Aorta (tissue), 5 donors: ENCODE results near the gene RIN2. TPM values are rescaled to one million over a fixed set of nuclear protein-coding genes. Genes with fewer than 3 reads are reported as not detected.

Source experiments
- ATAC-seq: fragments of 200-7000 bp; cut with Tn5 transposase; one replicate; pipeline ENCODE4 v1.9.1; 2022; ENCODE audit warnings: moderate library complexity; ENCODE audit not compliant: low FRiP score
- DNase-seq, 2 donors: peaks; one replicate each; pipeline ENCODE4 v3.0.0-alpha.2; 2020
- H3K27ac ChIP-seq, 2 donors: one replicate each; pipeline ENCODE4 v1.5.1; 2013; ENCODE audit warnings: low read length in 2 of 2, mild to moderate bottlenecking in 2 of 2, moderate library complexity in 2 of 2, control low read depth in 1 of 2, inconsistent platforms in 1 of 2, low read depth in 1 of 2
- H3K27me3 ChIP-seq, 2 donors: one replicate each; pipeline ENCODE4 v1.6.1; 2013; ENCODE audit warnings: control low read depth in 1 of 2, low read length in 1 of 2, mild to moderate bottlenecking in 1 of 2, moderate library complexity in 1 of 2; ENCODE audit not compliant: insufficient read depth in 2 of 2, control insufficient read depth in 1 of 2
- H3K36me3 ChIP-seq, 2 donors: one replicate each; pipeline ENCODE4 v1.6.1; 2013; ENCODE audit warnings: control low read depth in 1 of 2, low read length in 1 of 2, mild to moderate bottlenecking in 1 of 2; ENCODE audit not compliant: insufficient read depth in 2 of 2, control insufficient read depth in 1 of 2
- H3K4me1 ChIP-seq, 2 donors: one replicate each; pipeline ENCODE4 v1.6.1; 2013; ENCODE audit warnings: low read length in 2 of 2, control low read depth in 1 of 2, mild to moderate bottlenecking in 1 of 2, moderate library complexity in 1 of 2; ENCODE audit not compliant: insufficient read depth in 2 of 2, control insufficient read depth in 1 of 2
- H3K4me3 ChIP-seq, 2 donors: one replicate each; pipeline ENCODE4 v1.5.1; 2013; ENCODE audit warnings: low read length in 2 of 2, control low read depth in 1 of 2, mild to moderate bottlenecking in 1 of 2
- H3K9me3 ChIP-seq: one replicate; pipeline ENCODE4 v1.6.1; 2013; ENCODE audit warnings: mild to moderate bottlenecking, low read length; ENCODE audit not compliant: control insufficient read depth
- WGBS, 2 donors: extraction: QIAGEN DNeasy Blood & Tissue Kit; methylation state at CpG; one replicate each; pipeline ENCODE4 v1.1.7; 2013; 5-methylcytosine and 5-hydroxymethylcytosine counted together
- intact Hi-C, 2 donors: fragments of 100-400 bp; cut with DNase I; formaldehyde crosslinking; loops; one replicate each; pipeline versions ENCODE4 v1.14.2 to v1.15.0; 2022
- polyA plus RNA-seq, 2 donors: library from polyadenylated mRNA; stranded (reverse); fragments of 200-250 nt; gene quantifications; one replicate each; pipeline ENCODE4 v1.2.3, GENCODE V29; 2013
- total RNA-seq, 2 donors: library from RNA; stranded (reverse); fragmentation: NEBNext Ultra II Directional; extraction: Animal tissue kit (Norgen Biotek cat#: 25700); gene quantifications; one replicate each; pipeline ENCODE4 v1.2.1, GENCODE V29; 2021
- donor health status: healthy with polysubstance abuse.
- donor health status: Bipolar disorder and iron deficiency.
- donor health status: DM: no; HTN: no; CAD: no.
- donor health status: DM: no; HTN: no; CAD: no.
- donor health status: DM: yes; HTN: yes; CAD: no.

Gene RIN2
- total and polyA plus RNA-seq, 4 donors = 17.0 to 128 (median 45.8) TPM

GRCh38 chr20:19775353-19776253, 17.5 kb downstream of the RIN2 start:
- H3K4me1 ChIP-seq = peaks cover 0 to 3% of the 10 kb centered on the region in 2 donors
- H3K27ac ChIP-seq = no peak overlapping the region
- ATAC-seq = no peak

DNA sequence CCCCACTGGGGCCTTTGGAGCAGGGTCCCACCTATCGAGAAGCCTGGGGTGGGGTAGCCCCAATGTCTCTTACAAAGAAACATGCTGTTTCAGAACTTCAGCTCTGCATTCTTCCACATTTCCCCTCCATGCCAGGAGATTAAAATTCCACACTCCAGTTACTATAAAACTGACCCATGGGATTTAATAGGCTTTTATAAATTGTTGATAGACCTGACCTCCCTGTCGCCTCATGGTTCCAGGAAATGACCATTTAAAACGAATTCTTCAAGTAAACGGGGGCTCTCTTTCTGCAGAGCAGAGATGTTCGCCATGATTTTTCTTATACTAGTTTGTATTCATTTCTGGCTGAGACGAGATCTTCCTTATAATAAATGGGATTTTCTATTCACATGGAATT, 19.3 kb downstream of the RIN2 start:
- intact Hi-C loops = no loop called here
- DNase-seq = no peak
- H3K4me1 ChIP-seq = peaks cover 0 to 3% of the 10 kb centered on the region in 2 donors
- H3K9me3 ChIP-seq = no peaks in the 10 kb centered on the region
- H3K36me3 ChIP-seq = no peaks in the 10 kb centered on the region
- WGBS, 2 donors = 79 to 82% methylated on average over 6 of the region's 6 CpGs
- no peak for ATAC-seq
- H3K4me3 ChIP-seq = no peak overlapping the region
- H3K27me3 ChIP-seq = no peaks in the 10 kb centered on the region
- H3K27ac ChIP-seq = no peak overlapping the region

More at GRCh38 chr20:19775353-19776253, 17.5 kb downstream of the RIN2 start:
- intact Hi-C loops = no loop called here
- H3K9me3 ChIP-seq = no peaks in the 10 kb centered on the region
- no peak overlapping the region for H3K4me3 ChIP-seq
- H3K27me3 ChIP-seq = no peaks in the 10 kb centered on the region
- H3K36me3 ChIP-seq = no peaks in the 10 kb centered on the region
- 56 to 72% methylated on average over 7 of the region's 7 CpGs for WGBS, 2 donors
- no peak for DNase-seq

GRCh38 chr20:19777981-19778380, 19.9 kb downstream of the RIN2 start:
- H3K36me3 ChIP-seq = no peaks in the 10 kb centered on the region
- H3K27ac ChIP-seq = no peak overlapping the region
- H3K4me1 ChIP-seq = peaks cover 0 to 3% of the 10 kb centered on the region in 2 donors
- H3K27me3 ChIP-seq = no peaks in the 10 kb centered on the region
- H3K4me3 ChIP-seq = no peak overlapping the region
- WGBS, 2 donors = 91 to 98% methylated on average over 3 of the region's 3 CpGs
- intact Hi-C loops = no loop called here
- no peak for ATAC-seq
- no peaks in the 10 kb centered on the region for H3K9me3 ChIP-seq
- no peak for DNase-seq

GRCh38 chr20:19778404-19778803, 20.3 kb downstream of the RIN2 start:
- peak; percentile 75 for ATAC-seq

GRCh38 chr20:19779634-19780033, 21.6 kb downstream of the RIN2 start:
- DNase-seq = no peak
- Histone ChIP-seq H3K4me1 (peaks cover 0 to 3% of the 10 kb centered on the region in 2 donors), H3K36me3 (no peaks in the 10 kb centered on the region), H3K27ac (no peak overlapping the region), H3K9me3 (no peaks in the 10 kb centered on the region), H3K4me3 (no peak overlapping the region), H3K27me3 (no peaks in the 10 kb centered on the region)
- no peak for ATAC-seq
- intact Hi-C loops = loop anchor here in 1 of 2 donors (10.0 kb wide), 1 partner anchor 85 kb away; no protein-coding TSS in a partner anchor
- 67 to 70% methylated on average over 5 of the region's 5 CpGs for WGBS, 2 donors

More at GRCh38 chr20:19778404-19778803, 20.3 kb downstream of the RIN2 start:
- Histone ChIP-seq H3K27ac (no peak overlapping the region), H3K9me3 (no peaks in the 10 kb centered on the region), H3K4me3 (no peak overlapping the region), H3K4me1 (peaks cover 0 to 3% of the 10 kb centered on the region in 2 donors), H3K36me3 (no peaks in the 10 kb centered on the region), H3K27me3 (no peaks in the 10 kb centered on the region)
- intact Hi-C loops = no loop called here
- WGBS, 2 donors = 35 to 45% methylated on average over 3 of the region's 3 CpGs
- DNase-seq = no peak

- H3K36me3 ChIP-seq = no peaks in the 10 kb centered on the region
- ATAC-seq (no peak), DNase-seq (no peak)
- no peak overlapping the region for H3K27ac ChIP-seq
- WGBS, 2 donors = 88 to 89% methylated on average over 5 of the region's 5 CpGs
- H3K27me3 ChIP-seq = no peaks in the 10 kb centered on the region
- no peaks in the 10 kb centered on the region for H3K9me3 ChIP-seq
- intact Hi-C loops = loop anchor here in 1 of 2 donors (10.0 kb wide), 1 partner anchor 85 kb away; no protein-coding TSS in a partner anchor
- no peak overlapping the region for H3K4me3 ChIP-seq
- H3K4me1 ChIP-seq = peaks cover 0 to 3% of the 10 kb centered on the region in 2 donors
These were observed 22.2 kb downstream of the RIN2 start for GRCh38 chr20:19780261-19780660.

DNA sequence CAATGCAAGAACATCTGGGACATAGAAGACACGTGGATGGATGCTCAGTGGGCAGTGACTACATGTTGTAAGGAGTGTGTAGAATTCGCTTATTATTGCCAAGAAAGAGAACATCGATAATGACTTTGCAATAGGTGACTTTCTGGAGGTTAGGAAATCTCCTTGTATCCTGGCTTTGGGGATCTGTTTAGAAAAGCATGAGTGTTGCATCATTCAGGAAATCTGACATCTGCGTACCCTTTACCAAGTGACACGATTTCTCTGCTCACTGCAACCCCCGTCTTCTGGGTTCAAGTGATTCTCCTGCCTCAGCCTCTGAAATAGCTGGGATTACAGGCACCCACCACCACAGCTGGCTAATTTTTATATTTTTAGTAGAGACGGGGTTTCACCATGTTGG, 23.2 kb downstream of the RIN2 start:
- no peak overlapping the region for H3K4me3 ChIP-seq
- ATAC-seq (no peak), DNase-seq (no peak)
- no peaks in the 10 kb centered on the region for H3K36me3 ChIP-seq
- intact Hi-C loops = loop anchor here in 1 of 2 donors (10.0 kb wide), 1 partner anchor 86 kb away; no protein-coding TSS in a partner anchor
- no peaks in the 10 kb centered on the region for H3K9me3 ChIP-seq
- WGBS, 2 donors = 95 to 96% methylated on average over 7 of the region's 7 CpGs
- H3K4me1 ChIP-seq = peaks cover 0 to 3% of the 10 kb centered on the region in 2 donors
- H3K27me3 ChIP-seq = no peaks in the 10 kb centered on the region
- H3K27ac ChIP-seq = no peak overlapping the region

GRCh38 chr20:19782669-19783068, 24.6 kb downstream of the RIN2 start:
- intact Hi-C loops = loop anchor here in 1 of 2 donors (10.0 kb wide), 1 partner anchor 88 kb away; no protein-coding TSS in a partner anchor
- Histone ChIP-seq H3K9me3 (no peaks in the 10 kb centered on the region), H3K4me3 (no peak overlapping the region), H3K27ac (no peak overlapping the region), H3K36me3 (no peaks in the 10 kb centered on the region), H3K27me3 (no peaks in the 10 kb centered on the region), H3K4me1 (peaks cover 0 to 3% of the 10 kb centered on the region in 2 donors)
- 95 to 98% methylated on average over 3 of the region's 3 CpGs for WGBS, 2 donors
- no peak for ATAC-seq
- DNase-seq = no peak
